GM12892 (cell line): Measurements from ENCODE around the gene PYROXD2.

Experiments
- POLR2A ChIP-seq: IDR thresholded peaks from 2 replicates; pipeline ENCODE4 v1.6.1; 2011; ENCODE audit warnings: low read depth, low read length, control low read depth
- POLR2AphosphoS5 ChIP-seq: IDR thresholded peaks from 2 replicates; pipeline ENCODE4 v1.6.1; 2011; ENCODE audit warnings: low read depth, low read length, control low read depth
- TAF1 ChIP-seq: IDR thresholded peaks from 2 replicates; pipeline ENCODE4 v1.6.1; 2011; ENCODE audit warnings: low read depth, mild to moderate bottlenecking, control low read depth, low read length, borderline replicate concordance

DNA sequence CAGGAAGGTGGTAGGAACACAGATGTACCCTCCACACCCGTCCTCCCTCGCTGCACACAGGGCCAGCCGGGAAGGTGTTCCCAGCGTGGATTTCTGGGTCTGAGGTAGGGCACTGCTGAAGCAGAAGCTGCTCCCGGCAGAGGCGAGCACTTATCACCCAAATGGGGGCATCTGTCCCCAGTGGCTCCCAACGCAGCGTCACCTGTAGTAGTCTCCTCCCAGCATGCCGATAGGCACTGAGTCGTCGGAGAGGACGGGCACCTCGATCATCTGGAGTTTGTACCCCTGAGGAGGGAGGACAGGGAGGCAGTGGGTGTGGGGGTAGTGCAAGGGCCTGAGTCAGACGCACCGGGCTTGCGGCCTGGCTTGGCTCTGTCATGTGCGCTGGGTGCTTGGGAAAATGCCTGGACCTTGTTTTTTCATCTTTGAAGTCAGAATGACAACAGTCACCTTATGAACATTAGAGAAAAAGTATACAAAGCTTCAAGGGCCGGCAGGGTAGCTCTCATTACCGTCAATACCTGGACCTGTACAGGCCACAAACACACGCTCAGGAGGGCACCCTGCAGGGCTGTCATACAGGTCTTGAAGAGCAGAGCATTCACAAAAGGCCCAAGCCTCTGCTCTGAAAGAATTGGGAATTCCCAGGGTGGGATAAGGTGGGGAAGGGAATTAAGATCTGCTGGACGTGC lies 3.1 kb upstream of the PYROXD2 start:
- TF ChIP-seq TAF1 (no peak), POLR2A (no peak), POLR2AphosphoS5 (no peak)
